Chondrocyte (in vitro differentiated cells): ENCODE measurements around the gene CPN2. TPM values are rescaled to one million over a fixed set of nuclear protein-coding genes. Genes with fewer than 3 reads are reported as not detected.

Source experiments
- DNase-seq: peaks from one replicate; pipeline ENCODE4 v3.0.0; 2021; ENCODE audit warnings: mixed read lengths, low spot score
- H3K27ac Mint-ChIP-seq: one replicate; pipeline ENCODE4 v1.8.0; 2021; ENCODE audit warnings: mild to moderate bottlenecking, moderate library complexity, mixed read lengths; ENCODE audit not compliant: unreplicated experiment
- H3K27me3 Mint-ChIP-seq: 2 replicates; pipeline ENCODE4 v1.8.0; 2021; ENCODE audit warnings: low read depth, mixed read lengths
- H3K36me3 Mint-ChIP-seq: 2 replicates; pipeline ENCODE4 v1.8.0; 2021; ENCODE audit warnings: low read depth, mixed read lengths
- H3K4me1 Mint-ChIP-seq: 2 replicates; pipeline ENCODE4 v1.8.0; 2021; ENCODE audit warnings: low read depth, mild to moderate bottlenecking, mixed read lengths
- H3K4me3 Mint-ChIP-seq: one replicate; pipeline ENCODE4 v1.8.0; 2021; ENCODE audit warnings: mild to moderate bottlenecking, moderate library complexity, mixed read lengths; ENCODE audit not compliant: unreplicated experiment
- H3K9me3 Mint-ChIP-seq: 2 replicates; pipeline ENCODE4 v1.8.0; 2021; ENCODE audit warnings: low read depth, mixed read lengths
- total RNA-seq: library from RNA; stranded (reverse); gene quantifications from 3 replicates; pipeline ENCODE4 v1.2.1, GENCODE V29; 2021
- TF ChIP-seq, protein P1 (sequence below): fragments of 200-600 bp; sonication (generic); IDR thresholded peaks from 2 replicates; pipeline ENCODE4 v1.5.0; 2021; ENCODE audit warnings: antibody characterized with exemption, mild to moderate bottlenecking, moderate library complexity

Gene CPN2
- total RNA-seq, 1 donor from 2014 or later: not detected

DNA sequence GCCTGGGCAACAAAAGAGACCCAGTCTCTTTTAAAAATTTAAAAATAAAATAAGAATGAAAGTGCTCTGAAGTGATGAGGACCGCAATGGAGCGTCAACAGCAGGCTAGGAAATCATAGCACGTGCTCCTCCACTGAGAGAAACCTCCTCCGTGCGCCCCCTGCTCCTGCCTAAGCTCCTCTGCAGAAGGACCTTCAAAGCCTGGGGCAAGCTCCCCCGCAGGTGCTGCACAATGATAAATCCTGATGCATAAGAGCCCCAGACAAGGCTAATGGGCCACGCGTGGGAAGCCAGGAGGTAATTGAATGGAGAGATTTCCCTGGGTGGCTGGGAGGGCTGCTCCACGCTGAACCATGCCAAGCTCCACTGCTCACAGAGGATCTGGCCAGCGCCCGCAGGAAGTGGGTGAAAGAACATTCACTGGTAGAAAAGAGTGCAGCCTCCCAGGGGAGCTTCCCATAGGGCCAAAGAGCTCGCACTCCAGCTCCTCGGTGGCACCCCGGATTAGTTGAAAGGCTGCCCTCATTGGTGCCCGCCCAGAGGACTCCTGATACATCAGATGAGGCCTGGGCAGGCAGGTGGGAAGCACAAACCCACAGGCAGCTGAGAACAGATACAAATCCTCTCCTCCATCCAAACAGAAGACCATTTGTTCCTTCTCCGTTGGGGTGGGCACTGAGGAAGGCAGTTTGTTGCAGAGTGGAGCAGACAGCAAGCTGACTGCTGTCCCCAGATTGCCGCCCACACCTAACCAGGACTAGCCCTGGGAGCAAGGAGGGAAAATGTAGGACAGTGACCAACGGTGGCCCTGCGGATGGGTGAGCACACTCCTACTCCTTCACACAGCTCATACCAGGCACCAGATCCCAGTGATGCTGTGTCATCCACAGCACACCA, 52.5 kb downstream of the CPN2 start:
- Mint-ChIP-seq H3K27ac (no peak overlapping the region), H3K36me3 (no peaks in the 10 kb centered on the region), H3K9me3 (no peaks in the 10 kb centered on the region), H3K4me1 (peaks cover 6% of the 10 kb centered on the region), H3K27me3 (peaks cover 1% of the 10 kb centered on the region), H3K4me3 (no peak overlapping the region)
- TF ChIP-seq, protein P1, sequence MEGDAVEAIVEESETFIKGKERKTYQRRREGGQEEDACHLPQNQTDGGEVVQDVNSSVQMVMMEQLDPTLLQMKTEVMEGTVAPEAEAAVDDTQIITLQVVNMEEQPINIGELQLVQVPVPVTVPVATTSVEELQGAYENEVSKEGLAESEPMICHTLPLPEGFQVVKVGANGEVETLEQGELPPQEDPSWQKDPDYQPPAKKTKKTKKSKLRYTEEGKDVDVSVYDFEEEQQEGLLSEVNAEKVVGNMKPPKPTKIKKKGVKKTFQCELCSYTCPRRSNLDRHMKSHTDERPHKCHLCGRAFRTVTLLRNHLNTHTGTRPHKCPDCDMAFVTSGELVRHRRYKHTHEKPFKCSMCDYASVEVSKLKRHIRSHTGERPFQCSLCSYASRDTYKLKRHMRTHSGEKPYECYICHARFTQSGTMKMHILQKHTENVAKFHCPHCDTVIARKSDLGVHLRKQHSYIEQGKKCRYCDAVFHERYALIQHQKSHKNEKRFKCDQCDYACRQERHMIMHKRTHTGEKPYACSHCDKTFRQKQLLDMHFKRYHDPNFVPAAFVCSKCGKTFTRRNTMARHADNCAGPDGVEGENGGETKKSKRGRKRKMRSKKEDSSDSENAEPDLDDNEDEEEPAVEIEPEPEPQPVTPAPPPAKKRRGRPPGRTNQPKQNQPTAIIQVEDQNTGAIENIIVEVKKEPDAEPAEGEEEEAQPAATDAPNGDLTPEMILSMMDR: no peak
- no peak for DNase-seq

DNA sequence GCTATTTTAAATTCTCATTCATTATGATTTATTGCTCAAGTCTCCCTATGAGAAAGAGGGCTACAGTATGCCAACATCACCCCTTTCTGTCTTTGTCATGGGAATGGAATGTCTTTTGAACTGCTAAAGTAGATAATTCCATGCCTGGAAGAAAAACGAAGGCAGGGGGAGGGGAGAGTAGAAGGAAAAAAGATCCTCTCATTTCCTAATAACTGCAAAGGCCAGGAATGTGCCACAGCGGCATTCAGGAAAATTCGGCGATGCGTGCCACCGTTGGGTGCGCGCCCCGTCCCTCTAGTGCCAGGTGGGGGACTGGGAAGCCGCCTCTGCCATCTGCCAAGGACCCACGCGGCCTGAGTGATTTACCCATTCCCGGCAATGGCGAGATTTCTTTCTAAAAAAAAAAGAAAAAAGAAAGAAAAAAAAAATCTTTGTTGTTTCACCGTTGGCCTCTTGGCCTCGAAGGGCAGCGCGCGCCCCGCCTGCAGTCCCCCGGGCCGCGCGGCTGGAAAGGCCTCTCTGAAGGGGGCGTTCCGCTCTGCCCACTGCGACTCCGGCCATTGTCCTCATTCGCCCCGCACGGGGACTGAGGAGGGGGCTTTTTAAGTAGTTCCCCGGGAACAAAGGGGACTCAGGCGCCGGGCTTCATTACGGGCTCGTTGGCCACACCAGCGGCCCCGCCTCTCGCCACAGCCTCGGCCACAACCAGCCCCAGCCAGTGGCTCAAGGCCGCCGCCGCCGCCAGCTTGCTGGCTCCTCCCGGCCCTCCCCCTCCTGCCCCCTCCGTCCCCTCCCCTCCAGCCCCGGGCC, 54.5 kb downstream of the CPN2 start:
- Mint-ChIP-seq H3K9me3 (peaks cover 2% of the 10 kb centered on the region), H3K27ac (peak overlapping the region; percentile 22), H3K36me3 (no peaks in the 10 kb centered on the region), H3K4me3 (peak overlapping the region; percentile 60), H3K27me3 (peaks cover 7% of the 10 kb centered on the region), H3K4me1 (peaks cover 6% of the 10 kb centered on the region)
- DNase-seq: no peak
- TF ChIP-seq, protein P1: peak; percentile 42

DNA sequence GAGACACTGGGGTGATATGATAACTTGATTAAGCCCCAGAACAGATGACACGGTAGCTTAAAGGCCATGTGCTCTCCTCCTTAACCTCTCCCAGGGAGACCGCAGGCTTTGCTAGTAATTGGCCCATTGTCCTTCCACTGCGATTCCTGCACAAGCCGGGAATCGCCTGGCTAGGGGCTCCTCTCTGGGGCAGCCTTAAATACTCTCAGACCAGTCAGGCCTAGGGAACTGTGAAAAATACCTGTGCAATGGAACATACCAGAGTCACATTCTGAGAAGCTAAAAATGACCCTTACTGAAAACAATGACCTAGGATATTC, 56.3 kb downstream of the CPN2 start:
- TF ChIP-seq, protein P1: no peak
- peaks cover 6% of the 10 kb centered on the region for H3K4me1 Mint-ChIP-seq
- H3K4me3 Mint-ChIP-seq: no peak overlapping the region
- DNase-seq: no peak
- peaks cover 11% of the 10 kb centered on the region for H3K27me3 Mint-ChIP-seq
- H3K27ac Mint-ChIP-seq: no peak overlapping the region
- H3K36me3 Mint-ChIP-seq: peaks cover 2% of the 10 kb centered on the region
- peaks cover 7% of the 10 kb centered on the region for H3K9me3 Mint-ChIP-seq

DNA sequence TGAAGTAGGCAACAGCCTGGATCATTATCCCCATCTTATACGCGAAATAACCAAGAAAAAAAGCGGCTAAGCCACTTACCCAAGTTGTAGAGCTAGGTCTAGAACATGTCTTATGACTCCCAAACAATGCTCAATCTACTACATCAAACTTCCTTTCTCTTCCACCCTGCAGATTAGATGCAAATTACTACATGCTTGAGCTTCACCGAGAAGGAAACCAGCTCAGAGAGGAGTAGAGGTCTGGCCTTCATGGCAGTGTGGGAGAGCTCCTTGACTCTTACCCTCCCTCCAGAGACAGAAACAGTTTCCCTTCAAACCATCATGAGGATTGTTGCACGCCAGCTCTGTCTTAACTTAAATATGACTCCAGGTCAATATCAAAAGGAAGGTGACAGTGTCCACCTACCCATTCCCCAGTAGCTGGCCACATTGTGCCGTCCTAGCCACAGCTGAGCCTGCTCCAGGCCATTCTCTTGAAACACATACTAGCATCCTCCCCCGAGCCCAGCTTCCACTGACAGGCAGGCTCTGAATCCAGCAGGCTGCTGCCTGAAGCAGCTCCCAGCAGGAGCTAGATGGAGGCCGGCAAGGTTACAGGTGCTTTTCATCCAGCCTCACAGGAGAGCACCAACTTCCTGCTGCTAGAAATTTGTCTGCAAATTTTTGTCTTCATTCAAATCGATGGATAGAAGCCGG, 56.8 kb downstream of the CPN2 start:
- TF ChIP-seq, protein P1: no peak
- Mint-ChIP-seq H3K36me3 (peaks cover 2% of the 10 kb centered on the region), H3K4me3 (no peak overlapping the region), H3K4me1 (peaks cover 6% of the 10 kb centered on the region), H3K9me3 (peaks cover 7% of the 10 kb centered on the region), H3K27ac (no peak overlapping the region), H3K27me3 (peaks cover 11% of the 10 kb centered on the region)
- DNase-seq: peak; percentile 51
